ENCODE data around the gene ATP13A4. TPM values are rescaled to one million over a fixed set of nuclear protein-coding genes. Genes with fewer than 3 reads are reported as not detected.

Gene ATP13A4
- total RNA-seq, 4 donors from 2014 or later, result 0.28 to 0.36 TPM; not detected in 2

GRCh38 chr3:193357291-193357690 lies 197.4 kb downstream of the ATP13A4 start:
- no peak for TF ChIP-seq CTCF (IDR thresholded peaks at IDR 0.05)
- no peak for ATAC-seq (ENCODE audit: low FRiP score)
- no peak for DNase-seq (ENCODE audit: low spot score)

GRCh38 chr3:193354423-193354822 lies 200.3 kb downstream of the ATP13A4 start:
- DNase-seq (ENCODE audit: low spot score) (no peak), ATAC-seq (ENCODE audit: low FRiP score) (no peak)
- TF ChIP-seq CTCF (IDR thresholded peaks at IDR 0.05), result no peak

Other genes with a start within 250 kb of the ATP13A4 start
- not detected for gene ATP13A5, start 176.1 kb downstream of the ATP13A4 start, total RNA-seq
- gene OPA1, start 38.3 kb upstream of the ATP13A4 start, total RNA-seq, result 10 to 100 TPM; 40.3 to 64.1 (median 41.9) TPM